Natural killer cell (primary cell): Measurements from ENCODE around the gene ZNF287. TPM values are rescaled to one million over a fixed set of nuclear protein-coding genes. Genes with fewer than 3 reads are reported as not detected.

Experiments used
- ATAC-seq, 3 donors: fragments of 150-1000 bp in 2 of 3; fragments of 200-7000 bp in 1 of 3; cut with Tn5 transposase; 1 replicate in 1 of 3; 2 replicates in 2 of 3; pipeline ENCODE4 v1.10.0; 2021; ENCODE audit warnings: mild to moderate bottlenecking in 2 of 3, moderate library complexity in 2 of 3
- DNase-seq, 2 donors: peaks; one replicate each; pipeline versions ENCODE4 v3.0.0 to v3.0.0-alpha.2; 2013 to 2021; ENCODE audit warnings: mixed read lengths in 1 of 2
- H3K27ac ChIP-seq: one replicate; pipeline ENCODE4 v1.5.1; 2013; ENCODE audit warnings: mild to moderate bottlenecking, low read length
- H3K27me3 ChIP-seq: one replicate; pipeline ENCODE4 v1.6.1; 2013; ENCODE audit warnings: low read length; ENCODE audit not compliant: control insufficient read depth, insufficient read depth
- H3K36me3 ChIP-seq: one replicate; pipeline ENCODE4 v1.6.1; 2013; ENCODE audit warnings: low read length; ENCODE audit not compliant: control insufficient read depth, insufficient read depth
- H3K4me1 ChIP-seq: one replicate; pipeline ENCODE4 v1.6.1; 2013; ENCODE audit warnings: low read length; ENCODE audit not compliant: control insufficient read depth, insufficient read depth
- H3K4me3 ChIP-seq: one replicate; pipeline ENCODE4 v1.5.1; 2013; ENCODE audit warnings: low read length
- H3K9me3 ChIP-seq: one replicate; pipeline ENCODE4 v1.6.1; 2013; ENCODE audit warnings: low read length; ENCODE audit not compliant: control insufficient read depth, insufficient read depth
- H3K27ac Mint-ChIP-seq, 2 donors: one replicate each; pipeline ENCODE4 v1.8.0; 2022; ENCODE audit warnings: mild to moderate bottlenecking in 2 of 2, mixed read lengths in 2 of 2, moderate library complexity in 1 of 2
- H3K27me3 Mint-ChIP-seq, 2 donors: one replicate each; pipeline ENCODE4 v1.8.0; 2022; ENCODE audit warnings: low read depth in 2 of 2, mixed read lengths in 2 of 2
- H3K36me3 Mint-ChIP-seq: one replicate; pipeline ENCODE4 v1.8.0; 2022; ENCODE audit warnings: mixed read lengths
- H3K4me1 Mint-ChIP-seq, 2 donors: one replicate each; pipeline ENCODE4 v1.8.0; 2022; ENCODE audit warnings: mixed read lengths in 2 of 2
- H3K4me3 Mint-ChIP-seq: one replicate; pipeline ENCODE4 v1.8.0; 2022; ENCODE audit warnings: mild to moderate bottlenecking, moderate library complexity, mixed read lengths
- H3K9me3 Mint-ChIP-seq, 2 donors: one replicate each; pipeline ENCODE4 v1.8.0; 2022; ENCODE audit warnings: mixed read lengths in 2 of 2
- WGBS: methylation state at CpG from one replicate; pipeline ENCODE4 v1.1.7; 2013; ENCODE audit warnings: missing lambda C conversion rate; ENCODE audit not compliant: insufficient coverage; 5-methylcytosine and 5-hydroxymethylcytosine counted together
- intact Hi-C: fragments of 100-400 bp; cut with micrococcal nuclease; formaldehyde crosslinking; loops from one replicate; pipeline ENCODE4 v1.14.2; 2022
- total RNA-seq, 4 donors: library from RNA; stranded (reverse); fragments of 120-200 nt in 1 of 4; gene quantifications; one replicate each; pipeline versions ENCODE4 v1.2.3 to v1.2.4, GENCODE V29; 2013 to 2022
- TF ChIP-seq, protein P1 (sequence below): fragments of 200-600 bp; IDR thresholded peaks from one replicate; pipeline ENCODE4 v1.8.0; 2022; ENCODE audit warnings: antibody characterized with exemption

The ZNF287 gene
- total RNA-seq, 3 donors from 2014 or later (not counting 1 experiment from before 2014, with no cell fraction given): 2.4 to 7.4 (median 5.3) TPM

- Histone ChIP-seq H3K4me1 (peaks cover 11% of the 10 kb centered on the region), H3K27ac (no peak overlapping the region), H3K9me3 (no peaks in the 10 kb centered on the region), H3K4me3 (no peak overlapping the region), H3K36me3 (no peaks in the 10 kb centered on the region), H3K27me3 (no peaks in the 10 kb centered on the region)
- 73% methylated on average over 4 of the region's 4 CpGs for WGBS
- Mint-ChIP-seq H3K36me3 (no peaks in the 10 kb centered on the region), H3K27me3 (peaks cover 33% of the 10 kb centered on the region in 2 donors), H3K9me3 (no peaks in the 10 kb centered on the region), H3K27ac (no peak overlapping the region), H3K4me3 (no peak overlapping the region), H3K4me1 (peaks cover under 1 to 8% of the 10 kb centered on the region in 2 donors)
- ATAC-seq (no peak), DNase-seq (no peak)
- intact Hi-C loops: no loop called here
- TF ChIP-seq, protein P1, sequence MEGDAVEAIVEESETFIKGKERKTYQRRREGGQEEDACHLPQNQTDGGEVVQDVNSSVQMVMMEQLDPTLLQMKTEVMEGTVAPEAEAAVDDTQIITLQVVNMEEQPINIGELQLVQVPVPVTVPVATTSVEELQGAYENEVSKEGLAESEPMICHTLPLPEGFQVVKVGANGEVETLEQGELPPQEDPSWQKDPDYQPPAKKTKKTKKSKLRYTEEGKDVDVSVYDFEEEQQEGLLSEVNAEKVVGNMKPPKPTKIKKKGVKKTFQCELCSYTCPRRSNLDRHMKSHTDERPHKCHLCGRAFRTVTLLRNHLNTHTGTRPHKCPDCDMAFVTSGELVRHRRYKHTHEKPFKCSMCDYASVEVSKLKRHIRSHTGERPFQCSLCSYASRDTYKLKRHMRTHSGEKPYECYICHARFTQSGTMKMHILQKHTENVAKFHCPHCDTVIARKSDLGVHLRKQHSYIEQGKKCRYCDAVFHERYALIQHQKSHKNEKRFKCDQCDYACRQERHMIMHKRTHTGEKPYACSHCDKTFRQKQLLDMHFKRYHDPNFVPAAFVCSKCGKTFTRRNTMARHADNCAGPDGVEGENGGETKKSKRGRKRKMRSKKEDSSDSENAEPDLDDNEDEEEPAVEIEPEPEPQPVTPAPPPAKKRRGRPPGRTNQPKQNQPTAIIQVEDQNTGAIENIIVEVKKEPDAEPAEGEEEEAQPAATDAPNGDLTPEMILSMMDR: no peak
Observed at GRCh38 chr17:16515933-16516332, 53.1 kb downstream of the ZNF287 start.

GRCh38 chr17:16513873-16514272 is 55.1 kb downstream of the ZNF287 start:
- Mint-ChIP-seq H3K27me3 (peaks cover 28 to 32% of the 10 kb centered on the region in 2 donors), H3K36me3 (no peaks in the 10 kb centered on the region), H3K27ac (no peak overlapping the region), H3K4me1 (peaks cover 0 to 8% of the 10 kb centered on the region in 2 donors), H3K9me3 (no peaks in the 10 kb centered on the region), H3K4me3 (no peak overlapping the region)
- no peak overlapping the region for H3K27ac ChIP-seq
- no peak overlapping the region for H3K4me3 ChIP-seq
- 91% methylated on average over 6 of the region's 6 CpGs for WGBS
- ATAC-seq (no peak), DNase-seq (no peak)
- H3K4me1 ChIP-seq: peaks cover 9% of the 10 kb centered on the region
- H3K27me3 ChIP-seq: no peaks in the 10 kb centered on the region
- TF ChIP-seq, protein P1: no peak
- intact Hi-C loops: no loop called here
- no peaks in the 10 kb centered on the region for H3K9me3 ChIP-seq
- no peaks in the 10 kb centered on the region for H3K36me3 ChIP-seq

GRCh38 chr17:16512011-16512410 is 57.0 kb downstream of the ZNF287 start:
- intact Hi-C loops: no loop called here
- H3K4me1 Mint-ChIP-seq: peaks cover 0 to 8% of the 10 kb centered on the region in 2 donors
- no peaks in the 10 kb centered on the region for H3K9me3 Mint-ChIP-seq
- peak in 1 of 3 donors; percentile 35 for ATAC-seq
- H3K27ac Mint-ChIP-seq: no peak overlapping the region
- Histone ChIP-seq H3K27me3 (no peaks in the 10 kb centered on the region), H3K36me3 (no peaks in the 10 kb centered on the region), H3K4me1 (peaks cover 9% of the 10 kb centered on the region), H3K4me3 (no peak overlapping the region), H3K9me3 (no peaks in the 10 kb centered on the region), H3K27ac (no peak overlapping the region)
- no peak for DNase-seq
- TF ChIP-seq, protein P1: no peak
- 8% methylated on average over 3 of the region's 4 CpGs for WGBS
- H3K36me3 Mint-ChIP-seq: no peaks in the 10 kb centered on the region
- H3K4me3 Mint-ChIP-seq: no peak overlapping the region
- peaks cover 25 to 33% of the 10 kb centered on the region in 2 donors for H3K27me3 Mint-ChIP-seq

DNA sequence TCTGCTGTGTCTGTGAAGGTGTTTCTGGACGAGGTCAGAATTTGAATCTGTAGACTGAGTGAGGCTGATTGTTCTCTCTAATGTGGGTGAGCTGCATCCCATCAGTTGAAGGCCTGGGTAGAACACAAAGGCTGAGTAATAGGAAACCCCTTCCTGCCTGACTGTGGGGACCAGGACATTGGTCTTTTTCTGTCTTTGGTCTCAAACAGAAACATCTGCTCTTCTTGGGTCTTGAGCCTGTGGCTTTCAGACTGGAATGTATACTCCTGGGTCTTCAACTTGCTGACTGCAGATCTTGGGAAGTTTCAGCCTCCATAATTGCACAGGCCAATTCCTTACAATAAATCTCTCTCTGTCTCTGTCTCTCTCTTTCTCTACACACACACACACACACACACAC is 57.4 kb downstream of the ZNF287 start:
- no peak overlapping the region for H3K4me3 Mint-ChIP-seq
- no peaks in the 10 kb centered on the region for H3K27me3 ChIP-seq
- WGBS: 67% methylated on average over 1 of the region's 1 CpG
- no peaks in the 10 kb centered on the region for H3K9me3 ChIP-seq
- DNase-seq (no peak), ATAC-seq (no peak)
- peaks cover 9% of the 10 kb centered on the region for H3K4me1 ChIP-seq
- intact Hi-C loops: no loop called here
- no peak overlapping the region for H3K27ac ChIP-seq
- H3K27ac Mint-ChIP-seq: no peak overlapping the region
- H3K36me3 Mint-ChIP-seq: no peaks in the 10 kb centered on the region
- TF ChIP-seq, protein P1: no peak
- no peaks in the 10 kb centered on the region for H3K9me3 Mint-ChIP-seq
- H3K4me3 ChIP-seq: no peak overlapping the region
- H3K36me3 ChIP-seq: no peaks in the 10 kb centered on the region
- H3K27me3 Mint-ChIP-seq: peaks cover 21 to 31% of the 10 kb centered on the region in 2 donors
- H3K4me1 Mint-ChIP-seq: peaks cover 0 to 8% of the 10 kb centered on the region in 2 donors
